C4-2B (cell line): ENCODE data around the gene C1orf21.

Experiments used
- H3K27ac ChIP-seq: fragments of 450-650 bp; 2 replicates; pipeline ENCODE4 v1.5.1; 2017
- ZFX ChIP-seq: fragments of 450-650 bp; IDR thresholded peaks from 2 replicates; pipeline ENCODE4 v1.6.1; 2017
- TF ChIP-seq, protein P1 (sequence below): fragments of 450-650 bp; conservative IDR thresholded peaks from 2 replicates; pipeline ENCODE4 v1.5.1; 2017; ENCODE audit warnings: mild to moderate bottlenecking

C1orf21 gene

DNA sequence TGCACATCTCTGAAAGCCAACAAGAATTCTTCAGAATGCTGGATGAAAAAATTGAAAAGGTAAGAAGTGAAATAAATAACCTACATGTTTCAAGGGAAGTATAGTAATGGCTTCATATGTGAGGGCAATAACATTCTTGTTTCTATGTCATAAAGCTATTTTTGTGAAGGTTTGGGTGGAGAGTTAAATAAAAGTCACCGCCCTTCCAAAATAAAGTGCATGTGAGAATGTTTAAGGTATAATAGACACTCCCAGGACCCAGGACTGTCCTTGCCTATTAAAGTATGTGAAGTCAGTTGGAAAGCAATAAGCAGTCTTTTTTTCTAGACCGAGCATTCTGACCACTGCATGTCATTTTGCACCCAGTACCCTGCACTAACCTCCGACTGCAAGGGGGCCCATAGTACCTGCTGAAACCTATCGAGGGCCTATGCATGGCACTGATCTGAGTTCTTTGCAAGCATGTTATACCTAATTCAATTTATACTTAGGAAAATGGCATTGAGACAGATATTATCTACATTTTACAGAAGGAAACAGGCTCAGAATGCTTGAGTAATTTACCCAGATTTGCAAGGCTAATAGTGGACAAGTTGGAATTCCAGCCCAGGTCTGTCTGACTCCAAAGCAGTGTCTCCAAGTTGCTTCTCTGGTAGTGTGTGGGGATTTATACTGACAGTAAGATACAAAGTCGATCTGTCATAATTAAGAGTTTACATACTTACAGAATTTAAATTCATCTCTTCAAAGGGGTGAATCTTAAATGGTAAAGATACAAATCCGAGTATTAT is 211.8 kb downstream of the C1orf21 start:
- H3K27ac ChIP-seq = no peak overlapping the region
- TF ChIP-seq, protein P1, sequence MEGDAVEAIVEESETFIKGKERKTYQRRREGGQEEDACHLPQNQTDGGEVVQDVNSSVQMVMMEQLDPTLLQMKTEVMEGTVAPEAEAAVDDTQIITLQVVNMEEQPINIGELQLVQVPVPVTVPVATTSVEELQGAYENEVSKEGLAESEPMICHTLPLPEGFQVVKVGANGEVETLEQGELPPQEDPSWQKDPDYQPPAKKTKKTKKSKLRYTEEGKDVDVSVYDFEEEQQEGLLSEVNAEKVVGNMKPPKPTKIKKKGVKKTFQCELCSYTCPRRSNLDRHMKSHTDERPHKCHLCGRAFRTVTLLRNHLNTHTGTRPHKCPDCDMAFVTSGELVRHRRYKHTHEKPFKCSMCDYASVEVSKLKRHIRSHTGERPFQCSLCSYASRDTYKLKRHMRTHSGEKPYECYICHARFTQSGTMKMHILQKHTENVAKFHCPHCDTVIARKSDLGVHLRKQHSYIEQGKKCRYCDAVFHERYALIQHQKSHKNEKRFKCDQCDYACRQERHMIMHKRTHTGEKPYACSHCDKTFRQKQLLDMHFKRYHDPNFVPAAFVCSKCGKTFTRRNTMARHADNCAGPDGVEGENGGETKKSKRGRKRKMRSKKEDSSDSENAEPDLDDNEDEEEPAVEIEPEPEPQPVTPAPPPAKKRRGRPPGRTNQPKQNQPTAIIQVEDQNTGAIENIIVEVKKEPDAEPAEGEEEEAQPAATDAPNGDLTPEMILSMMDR = no peak
- TF ChIP-seq ZFX = no peak

DNA sequence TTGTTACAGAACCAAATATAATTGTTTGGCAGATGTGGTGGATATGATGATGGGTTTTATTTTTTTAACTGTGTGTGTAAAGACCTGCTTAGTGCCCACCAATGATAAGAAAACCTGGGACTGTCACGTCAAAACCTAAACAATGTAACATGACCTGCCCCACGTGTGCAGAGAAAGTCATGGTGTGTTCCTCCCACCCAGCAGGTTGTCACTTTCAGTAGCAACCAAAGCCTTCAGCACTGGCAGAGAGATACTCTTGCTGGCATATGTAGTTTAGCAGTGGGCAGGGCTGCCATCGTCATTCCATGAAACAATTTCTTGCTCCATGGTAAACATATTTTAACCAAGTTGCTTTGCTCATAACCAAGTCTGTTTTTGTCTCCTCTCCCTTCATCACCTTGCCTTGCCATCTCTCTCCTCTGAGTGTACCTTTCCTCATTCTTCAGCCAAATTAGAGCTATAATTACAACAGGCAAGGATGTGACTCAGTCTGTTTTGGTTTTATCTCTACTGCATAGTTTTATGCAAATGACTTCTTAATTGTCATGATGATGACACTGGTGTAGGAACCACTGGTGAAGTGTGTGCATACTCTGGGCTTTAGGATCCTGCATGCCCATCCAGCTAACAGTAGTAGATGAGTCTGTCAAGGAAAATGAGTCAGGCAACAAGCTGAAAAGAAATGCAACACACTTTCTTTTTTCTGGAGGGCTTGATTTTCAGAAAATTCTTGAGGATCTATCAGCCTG is 217.5 kb downstream of the C1orf21 start:
- no peak overlapping the region for H3K27ac ChIP-seq
- TF ChIP-seq, protein P1 = no peak
- TF ChIP-seq ZFX = no peak

DNA sequence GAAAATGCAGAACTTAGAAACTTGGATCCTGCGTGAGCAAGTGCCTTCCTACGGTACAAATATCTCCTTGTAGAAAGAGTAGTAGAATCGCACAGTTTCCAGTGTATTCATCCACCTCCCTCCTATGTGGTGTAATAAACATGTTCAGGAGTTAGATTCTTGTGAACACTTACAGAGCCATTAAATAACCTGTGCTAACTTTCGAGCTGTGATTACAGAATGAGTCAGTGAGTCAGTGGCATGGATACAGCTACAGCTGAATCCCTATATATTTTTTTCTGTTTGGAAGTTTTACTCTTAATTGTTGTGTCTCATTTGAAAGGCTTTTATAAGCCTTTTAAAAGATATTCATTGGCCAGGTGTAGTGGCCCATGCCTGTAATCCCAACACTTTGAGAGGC is 219.1 kb downstream of the C1orf21 start:
- no peak overlapping the region for H3K27ac ChIP-seq
- TF ChIP-seq, protein P1 = no peak
- TF ChIP-seq ZFX = no peak

DNA sequence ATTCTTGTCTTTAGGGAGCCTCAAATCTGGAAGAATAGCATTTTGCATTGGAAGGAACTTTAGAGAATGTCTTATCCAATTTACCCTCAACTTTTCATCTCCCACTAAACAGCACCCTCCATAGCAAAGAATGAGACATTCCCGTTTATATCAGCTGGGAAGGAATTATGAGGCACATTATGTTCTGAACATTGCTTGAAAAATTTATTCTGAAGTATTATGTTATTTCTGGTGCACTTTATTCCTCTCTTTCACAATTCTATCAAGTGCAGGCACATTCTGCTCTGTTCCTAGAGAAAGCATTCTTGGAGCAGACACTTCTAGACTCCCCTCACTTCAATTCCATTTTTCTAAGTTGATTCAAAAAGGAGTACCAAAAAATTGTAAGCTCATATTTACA is 220.0 kb downstream of the C1orf21 start:
- no peak for TF ChIP-seq ZFX
- TF ChIP-seq, protein P1 = no peak
- no peak overlapping the region for H3K27ac ChIP-seq

DNA sequence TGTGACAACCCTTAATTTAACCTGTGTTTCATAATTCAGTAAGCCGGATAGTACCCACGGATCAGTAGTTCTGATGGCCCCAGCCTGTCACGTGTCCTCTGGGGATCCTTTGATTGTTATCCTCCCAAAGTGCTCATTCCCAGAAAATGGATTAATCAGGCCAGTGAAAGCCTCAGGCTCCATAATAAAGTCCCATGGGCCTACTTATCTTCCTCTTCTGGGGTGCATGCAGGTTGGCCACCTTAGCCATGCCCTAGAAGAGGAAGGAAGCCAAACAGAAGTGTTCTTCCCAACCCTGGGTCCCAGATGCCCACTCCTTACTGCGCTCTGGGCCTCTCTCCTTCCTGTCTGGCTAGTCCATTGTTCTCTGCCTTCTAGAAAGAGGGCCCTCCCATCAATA is 221.8 kb downstream of the C1orf21 start:
- H3K27ac ChIP-seq = no peak overlapping the region
- TF ChIP-seq, protein P1 = no peak
- TF ChIP-seq ZFX = no peak

DNA sequence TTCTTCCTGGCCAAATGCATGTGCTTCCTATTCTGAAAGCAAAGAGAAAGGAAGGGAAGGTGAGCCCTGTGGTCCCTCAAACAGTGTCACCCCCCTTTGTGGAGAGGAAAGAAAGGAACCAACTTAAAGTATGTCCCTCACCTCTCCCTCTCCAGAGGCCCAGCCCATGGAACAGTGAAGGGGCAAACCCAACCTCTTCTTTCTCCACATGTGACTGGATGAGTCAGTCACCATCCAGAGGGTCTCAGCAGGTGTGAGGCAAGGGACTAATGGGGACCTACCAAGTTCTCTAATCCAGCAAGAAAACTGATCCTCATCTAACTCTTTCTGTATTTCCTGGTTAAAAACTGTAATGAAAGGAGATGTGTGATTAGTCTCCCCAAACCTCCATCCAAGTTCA is 222.2 kb downstream of the C1orf21 start:
- H3K27ac ChIP-seq = no peak overlapping the region
- TF ChIP-seq, protein P1 = no peak
- TF ChIP-seq ZFX = no peak
